GM21526 (cell line): Measurements from ENCODE around the gene LCOR.
"Not testable (repeated sequence)": the region's sequence is repeated elsewhere in the genome, so short reads cannot be mapped to it uniquely, and the experiment has no call there.

Experiments used
- ATAC-seq: cut with Tn5 transposase; IDR thresholded peaks from one replicate; pipeline ENCODE4 v1.9.1; 2021; ENCODE audit warnings: moderate library complexity; ENCODE audit not compliant: unreplicated experiment, low FRiP score

LCOR gene

DNA sequence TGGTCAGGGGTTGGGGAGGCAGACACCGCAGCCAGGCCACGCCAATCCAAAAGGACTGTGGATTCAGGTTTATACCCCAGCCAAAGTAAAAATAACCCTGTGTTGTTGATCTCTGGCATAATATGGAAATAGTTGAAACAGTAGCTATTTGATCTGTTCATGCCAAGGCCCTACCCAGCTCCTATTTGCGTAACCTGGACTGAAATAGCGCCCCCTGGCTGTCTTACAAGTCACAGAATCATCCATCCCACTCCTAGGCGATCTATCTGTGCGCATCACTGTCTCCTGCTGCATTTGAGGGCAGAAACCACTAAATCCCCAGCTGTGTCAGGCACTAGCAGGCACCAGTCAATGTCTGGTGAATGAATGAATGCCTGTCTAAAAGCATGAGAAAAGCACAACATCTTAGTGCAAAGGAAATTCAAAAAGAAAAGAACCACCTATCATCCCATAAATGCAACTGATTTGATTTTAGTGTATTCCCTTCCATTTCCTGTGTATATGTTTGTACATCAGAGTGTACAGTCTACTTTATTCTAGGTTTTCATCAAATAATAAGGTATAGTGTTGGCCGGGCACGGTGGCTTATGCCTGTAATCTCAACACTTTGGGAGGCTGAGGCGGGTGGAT is 193.6 kb downstream of the LCOR start:
- no peak for ATAC-seq

DNA sequence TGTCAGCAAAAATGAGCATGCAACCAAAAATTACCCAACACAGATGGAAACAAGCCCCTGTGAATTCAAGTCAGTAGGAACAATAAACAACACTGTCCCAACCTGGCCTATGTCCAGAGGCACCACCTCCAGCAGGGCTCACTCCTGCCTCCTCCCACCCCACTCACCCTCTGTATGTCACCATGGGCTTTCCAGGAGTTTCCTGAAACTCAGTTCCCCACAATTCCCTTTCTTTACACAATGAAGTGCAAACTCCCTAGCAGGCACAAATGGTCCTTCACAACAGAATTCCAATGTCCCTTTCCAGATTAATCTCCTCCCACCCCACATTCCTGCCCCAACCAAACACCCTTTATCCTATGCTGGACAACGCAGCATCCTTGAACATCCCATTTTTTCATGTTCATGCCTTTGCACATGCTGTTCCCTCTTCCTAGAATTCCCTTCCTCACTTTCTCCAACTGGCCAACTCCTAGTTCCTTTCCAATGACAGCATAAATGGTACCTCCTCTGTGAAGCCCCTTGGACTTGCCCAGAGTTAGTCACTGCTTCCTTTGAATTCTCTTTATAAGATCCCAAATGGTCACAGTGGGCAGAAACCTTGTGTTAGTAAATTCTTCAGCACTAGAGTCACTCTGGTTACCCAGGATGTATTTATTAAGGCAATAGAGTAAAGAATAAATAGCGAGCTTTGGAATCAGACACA is 196.2 kb downstream of the LCOR start:
- no peak for ATAC-seq

DNA sequence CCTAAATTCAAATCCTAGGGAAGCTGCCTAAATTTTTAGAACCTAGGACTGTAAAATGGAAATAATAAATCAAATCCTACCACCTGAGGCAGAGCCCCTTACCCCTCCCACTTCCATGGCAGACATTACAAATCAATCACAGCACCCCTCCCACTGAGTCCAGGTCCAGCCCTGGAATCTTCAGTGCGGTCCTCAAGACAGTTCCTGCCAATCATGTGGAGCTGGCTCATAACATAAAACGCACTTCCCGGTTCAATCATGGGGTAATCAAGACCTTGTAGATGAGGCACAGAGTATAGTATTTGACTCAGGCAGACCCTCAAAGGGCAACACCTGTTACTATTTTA is 196.7 kb downstream of the LCOR start:
- no peak for ATAC-seq

DNA sequence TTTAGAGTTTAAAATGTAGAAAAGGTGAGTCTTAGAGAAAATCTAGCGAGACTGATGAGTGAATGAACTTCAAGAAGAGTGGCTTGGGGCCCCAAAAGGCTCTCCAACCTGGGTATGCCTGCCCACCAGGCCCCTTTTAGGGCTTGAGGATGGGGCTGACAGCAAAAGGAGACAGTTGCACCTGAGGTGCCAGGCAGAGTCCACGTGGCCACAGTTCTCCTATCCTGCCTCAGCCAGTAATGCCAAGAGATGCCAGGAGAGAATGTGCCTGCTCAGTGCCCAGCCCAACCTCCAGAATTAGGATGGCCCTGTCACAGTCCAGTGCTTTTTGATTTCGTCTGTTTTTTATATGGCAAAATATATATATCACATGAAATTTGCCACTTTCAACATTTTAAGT is 197.2 kb downstream of the LCOR start:
- ATAC-seq = no peak

DNA sequence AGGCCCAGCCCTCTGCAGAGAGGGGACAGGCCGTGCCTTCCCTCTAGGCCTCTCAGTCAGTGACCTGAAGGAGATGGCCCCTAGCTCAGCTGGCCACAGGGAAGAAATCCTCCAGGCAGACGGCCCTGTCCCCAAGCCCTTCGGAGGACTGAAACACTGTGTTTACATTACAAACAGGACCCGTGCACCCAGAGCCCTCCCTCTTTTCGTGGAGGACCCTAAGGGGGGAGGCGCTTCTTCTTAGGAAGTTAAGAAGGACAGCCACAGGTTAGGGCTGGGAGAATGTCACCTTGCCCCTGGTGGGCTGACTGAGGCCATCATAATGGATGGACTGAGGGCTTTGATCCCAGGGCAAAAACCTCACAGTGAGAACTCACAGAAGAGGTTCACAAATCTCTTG is 198.8 kb downstream of the LCOR start:
- no peak for ATAC-seq

DNA sequence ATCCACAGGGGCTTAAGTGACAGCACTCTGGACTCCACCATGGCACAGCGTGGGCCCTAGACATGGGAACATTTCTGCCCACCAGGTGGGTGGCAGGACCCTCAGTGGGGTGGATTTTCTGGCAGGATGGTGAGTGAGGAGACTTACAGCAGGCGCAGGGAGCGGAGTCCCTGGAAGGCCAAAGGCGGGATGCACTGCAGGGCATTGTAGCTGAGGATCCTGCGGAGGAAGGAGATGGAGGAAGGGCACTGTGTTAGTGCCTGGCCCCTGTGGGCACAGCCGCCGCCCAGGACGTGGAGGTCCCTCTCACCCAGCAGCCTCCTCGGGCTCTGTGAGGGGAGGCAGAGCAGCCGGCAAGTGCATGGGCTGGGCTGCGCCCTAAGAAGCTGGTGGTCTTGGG is 199.4 kb downstream of the LCOR start:
- no peak for ATAC-seq

DNA sequence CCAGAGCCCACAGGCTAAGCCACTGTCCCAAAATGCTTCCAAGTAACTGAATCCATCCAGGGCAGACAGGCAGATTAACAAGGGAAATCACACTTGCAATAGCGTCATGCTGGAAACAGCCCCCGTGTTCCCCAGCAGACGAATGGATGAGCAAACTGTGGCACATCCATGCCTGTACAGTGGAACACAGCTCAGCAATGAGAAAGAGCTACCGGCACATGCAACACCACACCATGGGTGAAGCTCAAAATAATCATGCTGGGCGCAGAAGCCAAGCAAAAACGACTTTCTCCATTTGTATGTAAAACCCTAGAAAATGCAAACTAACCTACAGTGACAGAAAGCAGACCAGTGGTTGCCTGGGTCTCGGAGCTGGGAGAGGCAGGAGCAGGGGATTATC is 200.5 kb downstream of the LCOR start:
- no peak for ATAC-seq

DNA sequence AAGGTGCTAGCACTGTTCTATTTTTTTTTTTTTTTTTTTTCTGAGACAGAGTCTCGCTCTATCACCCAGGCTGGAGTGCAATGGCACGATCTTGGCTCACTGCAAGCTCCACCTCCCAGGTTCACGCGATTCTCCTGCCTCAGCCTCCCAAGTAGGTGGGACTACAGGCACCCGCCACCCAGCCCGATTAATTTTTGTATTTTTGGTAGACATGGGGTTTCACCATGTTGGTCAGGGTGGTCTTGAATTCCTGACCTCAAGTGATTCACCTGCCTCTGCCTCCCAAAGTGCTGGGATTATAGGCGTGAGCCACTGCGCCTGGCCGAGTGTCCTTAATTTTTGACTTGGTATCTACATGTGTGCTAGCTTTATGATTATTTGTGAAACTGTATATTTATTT is 201.7 kb downstream of the LCOR start:
- not testable (repeated sequence) for ATAC-seq

DNA sequence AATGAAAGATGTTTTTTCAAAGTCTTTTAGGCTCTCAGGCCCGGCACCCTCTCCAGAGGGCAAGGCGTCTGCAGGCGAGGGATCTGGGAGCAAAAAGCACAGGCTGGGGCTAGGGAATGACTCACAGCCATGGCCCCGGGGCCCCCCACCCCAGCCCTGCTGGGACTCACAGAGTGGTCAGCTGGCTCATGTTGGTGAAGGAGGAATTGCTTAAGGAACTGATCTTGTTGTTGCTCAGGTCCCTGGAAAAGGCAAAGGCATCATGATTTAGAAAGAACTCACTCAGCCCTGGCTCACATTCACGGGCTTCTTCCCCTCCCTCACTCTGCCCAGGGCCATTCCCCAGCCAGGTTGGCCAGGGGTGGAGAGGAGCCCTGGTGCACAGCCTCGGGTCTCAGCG is 202.2 kb downstream of the LCOR start:
- ATAC-seq = no peak

DNA sequence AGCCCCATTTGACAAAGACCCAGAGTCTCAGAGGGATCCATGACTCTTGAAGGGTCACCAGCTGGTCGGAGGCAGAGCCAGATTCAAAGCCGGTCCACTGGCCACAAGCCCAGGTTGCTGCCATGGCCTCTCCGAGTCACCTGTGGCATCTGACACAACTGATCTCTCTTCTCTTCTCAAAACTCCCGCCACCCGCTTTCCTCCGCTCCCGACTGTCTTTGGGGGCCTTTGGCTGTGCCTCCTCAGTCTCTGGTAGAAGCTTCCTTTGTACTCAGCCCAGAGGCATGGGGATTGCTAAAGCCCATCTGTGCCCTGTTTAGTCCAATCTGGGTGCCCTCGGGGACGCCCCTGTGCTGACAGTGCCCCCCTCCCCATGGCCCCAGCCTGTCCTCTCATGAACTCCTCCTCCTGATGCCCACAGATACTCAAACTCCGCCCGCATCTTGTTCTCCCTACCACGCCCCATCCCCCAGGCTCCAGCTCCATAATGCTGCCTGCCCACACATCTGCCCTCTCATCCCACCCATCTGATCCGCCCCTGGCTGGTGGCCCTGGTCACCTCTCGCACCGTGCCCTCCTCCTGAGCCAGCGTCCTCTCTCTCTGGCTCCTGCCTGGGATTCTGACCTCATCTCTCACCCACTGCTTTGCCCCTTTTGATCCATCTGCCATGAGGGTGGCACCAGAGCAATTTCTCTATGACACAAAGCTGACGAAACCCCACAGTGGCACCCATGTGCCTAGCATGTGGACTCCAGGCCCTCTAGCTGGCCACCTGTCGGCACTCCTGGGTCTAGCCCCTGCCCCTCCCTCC is 203.1 kb downstream of the LCOR start:
- no peak for ATAC-seq

DNA sequence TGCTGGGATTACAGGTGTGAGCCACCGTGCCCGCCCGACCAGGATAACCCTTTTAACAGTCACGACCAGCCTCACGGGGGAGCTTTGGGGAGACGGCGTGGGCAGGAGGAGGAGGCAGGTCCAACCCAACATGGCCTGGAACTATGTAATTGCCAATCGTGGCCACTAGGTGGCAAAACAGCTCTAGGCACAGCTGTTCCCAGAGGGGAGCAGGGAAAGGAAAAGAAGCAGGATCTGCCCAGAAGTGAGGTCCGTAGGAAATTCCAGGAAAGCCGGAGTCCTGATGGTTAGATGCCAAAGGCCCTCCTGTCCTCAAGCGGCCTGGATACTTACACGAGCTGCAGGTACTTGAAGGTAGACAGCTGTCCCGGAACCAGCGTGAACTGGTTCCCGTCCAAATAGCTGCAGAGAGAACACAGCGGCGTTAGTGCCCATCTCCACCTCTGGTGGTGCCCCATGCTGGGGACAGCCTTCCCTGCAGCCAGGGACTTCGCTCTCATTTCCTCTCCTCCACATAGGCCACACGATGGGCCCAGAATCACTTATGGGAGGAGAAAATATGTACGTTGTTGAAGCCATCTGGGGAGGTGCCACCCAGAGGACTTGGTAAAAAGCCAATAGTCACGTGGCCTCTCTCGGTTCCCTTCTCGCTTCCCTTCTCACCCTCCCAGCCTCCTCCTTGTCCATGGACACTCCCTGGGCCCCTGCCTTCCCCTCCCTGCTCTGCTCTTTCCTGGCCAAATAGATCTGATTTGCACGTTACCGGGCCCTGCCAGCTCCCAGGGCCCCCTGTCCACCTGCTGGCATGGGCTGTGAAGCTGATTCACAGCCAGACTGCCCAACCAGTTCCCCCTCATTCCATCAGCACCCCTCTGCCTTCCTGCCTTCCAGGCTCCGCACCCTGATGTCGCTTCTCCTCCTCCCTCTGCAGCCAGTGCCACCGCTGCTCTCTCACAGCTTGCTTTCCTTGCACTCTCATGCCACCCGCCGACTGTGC is 205.6 kb downstream of the LCOR start:
- peak; percentile 77 for ATAC-seq

DNA sequence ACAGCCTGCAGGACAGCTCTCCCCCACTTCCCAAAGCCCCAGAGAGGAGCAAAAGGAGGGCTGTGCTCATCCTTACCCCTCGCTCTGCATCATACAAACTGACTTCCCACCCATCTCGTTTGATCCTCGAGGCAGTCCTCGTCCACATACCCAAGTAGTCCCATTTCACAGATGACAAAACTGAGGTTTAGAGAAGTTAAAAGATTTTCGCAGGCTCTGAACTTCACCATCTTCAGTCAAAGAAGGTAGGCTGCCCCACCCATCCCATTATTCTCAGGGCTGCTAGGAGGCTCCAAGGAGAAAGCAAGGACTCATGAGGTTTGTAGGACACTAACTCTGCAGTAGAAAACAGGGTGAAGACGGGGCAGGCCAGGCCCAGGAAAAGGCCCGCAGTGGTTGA is 206.6 kb downstream of the LCOR start:
- ATAC-seq = no peak

DNA sequence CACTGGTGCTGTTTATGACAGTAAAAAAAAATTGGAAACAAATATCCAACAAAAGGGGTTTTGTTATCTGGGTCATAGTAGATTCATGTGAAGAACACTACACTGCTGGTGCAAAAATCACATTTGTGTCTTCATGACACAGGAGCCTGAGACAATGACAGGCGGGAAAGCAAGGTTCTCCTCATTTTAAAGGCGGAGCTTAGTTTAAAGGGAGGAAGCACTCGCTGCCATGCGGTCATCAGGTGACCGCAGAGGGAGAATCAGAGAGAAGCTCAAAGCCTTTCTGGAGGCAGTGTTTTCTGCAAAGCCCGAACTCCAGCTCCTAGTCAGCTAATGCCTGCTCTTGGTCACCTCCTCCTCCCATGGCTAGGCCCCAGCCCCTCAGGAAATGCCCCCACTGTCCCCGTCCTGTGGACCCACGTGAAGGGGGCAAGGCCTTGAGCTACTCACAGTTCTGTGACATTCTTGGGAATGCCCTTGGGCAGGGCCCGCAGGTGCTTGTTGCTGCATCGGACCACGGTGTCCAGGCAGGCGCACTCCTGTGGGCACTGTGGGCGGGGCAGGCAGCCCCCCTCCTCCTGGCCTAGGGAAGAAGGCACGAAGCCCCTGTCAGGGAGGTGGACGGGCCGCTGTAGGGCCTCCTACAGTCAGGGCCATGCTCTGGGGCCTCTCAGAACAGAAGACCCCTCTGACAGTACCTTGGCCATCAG is 207.6 kb downstream of the LCOR start:
- no peak for ATAC-seq

DNA sequence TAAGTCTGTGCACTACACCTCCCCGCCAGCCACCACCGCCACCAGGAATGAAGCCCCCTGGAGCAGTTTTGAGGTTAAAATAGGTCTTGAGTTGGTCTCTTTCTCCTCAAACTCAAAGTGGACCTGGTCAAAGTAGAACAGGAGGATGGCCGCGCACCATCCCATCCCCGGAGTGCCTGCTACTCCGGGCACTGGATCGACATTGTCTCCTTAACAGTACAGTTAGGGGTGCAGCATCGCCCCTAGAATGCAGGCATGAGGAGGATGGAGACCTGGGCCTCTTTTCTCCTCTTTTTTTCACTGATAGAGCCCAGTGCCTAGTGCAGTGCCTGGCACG is 208.1 kb downstream of the LCOR start:
- ATAC-seq = no peak

DNA sequence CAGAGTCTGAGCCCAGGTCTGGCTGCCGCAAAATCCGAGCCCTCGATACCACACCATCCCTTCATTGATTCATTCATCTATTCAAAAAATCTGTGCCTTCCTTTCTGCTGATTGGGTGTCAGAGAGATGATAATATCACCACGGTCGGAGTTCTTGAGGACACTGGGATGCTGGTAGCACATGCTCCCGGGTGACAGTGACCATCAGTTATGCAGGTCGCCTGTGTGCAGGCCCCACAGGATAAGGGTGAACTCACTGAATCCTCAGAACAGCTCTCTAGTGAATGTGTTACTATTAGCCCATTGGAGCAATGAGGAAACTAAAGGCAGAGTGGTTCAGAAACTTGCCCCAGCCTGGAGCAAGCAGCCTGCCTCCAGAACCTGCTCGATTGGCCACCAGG is 208.6 kb downstream of the LCOR start:
- no peak for ATAC-seq

DNA sequence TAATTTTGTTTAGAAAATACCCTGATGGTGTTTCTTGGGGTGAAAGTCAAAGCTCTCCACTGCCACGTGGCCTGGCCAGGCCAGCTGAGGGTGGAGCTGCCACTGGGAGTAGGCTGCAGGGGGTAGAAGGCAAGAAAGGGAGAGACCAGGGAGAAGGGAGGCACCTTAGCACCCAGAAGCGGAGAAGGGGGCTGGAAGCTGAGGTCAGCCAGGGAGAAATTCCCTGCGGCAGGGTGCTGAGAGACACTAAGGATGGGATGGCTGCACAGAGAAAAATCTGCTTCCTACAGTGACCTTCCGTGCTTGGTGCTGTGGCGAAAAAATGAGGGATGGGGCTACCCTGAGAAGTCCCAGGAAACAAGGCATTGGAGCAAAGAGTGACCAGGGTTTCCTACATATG is 210.0 kb downstream of the LCOR start:
- no peak for ATAC-seq

DNA sequence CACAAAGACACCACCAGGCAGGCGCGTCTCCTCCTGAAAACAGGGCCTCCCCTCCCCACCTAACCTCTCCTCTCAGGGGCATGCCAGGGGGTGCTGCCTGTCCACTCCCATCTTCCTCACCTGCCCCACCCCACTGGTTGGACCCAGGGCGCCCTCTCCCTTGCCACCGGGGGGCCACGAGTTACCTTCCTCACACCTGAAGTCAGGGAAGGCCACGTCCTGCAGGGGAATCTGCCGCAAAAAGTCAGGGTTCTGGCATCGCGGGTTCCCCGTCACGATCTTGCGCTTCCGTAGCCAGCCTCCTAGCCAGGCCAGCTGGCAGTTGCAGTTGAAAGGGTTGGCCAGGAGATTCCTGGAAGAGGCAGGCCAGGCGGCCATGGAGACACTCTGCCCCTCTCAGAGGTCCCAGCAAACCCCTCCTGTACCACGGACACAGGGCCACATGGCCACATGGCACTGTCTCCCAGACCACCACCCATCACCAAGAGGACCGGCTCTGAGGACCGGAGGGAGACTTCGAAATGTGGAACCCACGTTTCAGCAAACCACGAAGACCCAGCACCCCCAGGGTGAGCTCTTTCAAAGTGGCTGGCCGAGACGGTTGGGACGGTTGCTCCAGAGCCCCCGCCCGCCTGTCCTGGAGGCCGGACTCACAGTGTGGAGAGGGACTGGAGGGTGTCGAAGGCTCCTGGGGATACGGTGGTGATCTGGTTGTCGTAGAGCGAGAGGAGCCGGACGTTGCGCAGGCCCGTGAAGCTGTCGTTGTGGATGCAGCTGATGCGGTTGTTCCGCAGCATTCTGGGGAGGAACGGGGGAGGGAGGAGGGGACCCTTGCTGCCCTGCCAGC is 210.8 kb downstream of the LCOR start:
- no peak for ATAC-seq

DNA sequence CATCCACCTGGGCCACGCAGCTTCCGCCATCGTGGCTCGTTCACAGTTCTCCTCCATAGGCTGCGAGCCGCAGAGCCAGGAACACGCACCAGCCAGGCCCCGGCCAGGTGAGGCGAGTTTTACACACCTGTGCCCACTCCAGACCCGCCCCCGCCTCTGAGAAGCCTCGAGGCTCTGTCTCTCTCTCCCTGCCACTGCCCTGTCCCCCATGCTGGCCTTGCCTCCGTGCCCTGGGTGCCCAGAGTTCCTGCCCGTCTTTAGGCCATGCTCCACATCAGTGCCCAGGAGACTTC is 211.4 kb downstream of the LCOR start:
- no peak for ATAC-seq
